ENCODE results near the gene KLF12.

DNA sequence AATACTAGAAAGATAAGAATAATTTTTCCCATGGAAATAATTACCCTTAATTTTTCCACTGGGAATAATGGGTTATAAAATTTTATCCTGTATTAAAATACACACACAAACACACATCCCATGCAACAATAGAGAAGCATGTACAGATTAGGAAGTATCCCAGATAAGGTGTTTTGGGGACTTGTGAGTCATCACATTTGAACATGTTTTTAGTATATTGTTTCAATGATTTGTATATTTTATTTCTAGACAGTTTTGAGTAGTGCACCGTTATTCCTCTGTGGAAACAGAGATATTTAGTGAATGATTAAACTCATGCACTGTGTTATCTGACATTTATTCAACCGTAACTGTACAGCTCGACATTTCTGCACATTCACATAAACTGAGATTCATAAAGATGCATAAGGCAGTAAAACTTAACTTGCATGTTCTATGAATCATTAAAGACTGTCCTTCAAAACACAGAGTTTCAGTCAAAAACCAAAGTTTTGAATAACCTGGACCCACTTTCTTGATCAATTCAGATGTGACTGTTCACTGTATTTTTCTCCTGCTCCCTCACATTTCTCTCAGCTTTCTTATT lies 30.1 kb downstream of the KLF12 start:
- TF ChIP-seq, protein P1, sequence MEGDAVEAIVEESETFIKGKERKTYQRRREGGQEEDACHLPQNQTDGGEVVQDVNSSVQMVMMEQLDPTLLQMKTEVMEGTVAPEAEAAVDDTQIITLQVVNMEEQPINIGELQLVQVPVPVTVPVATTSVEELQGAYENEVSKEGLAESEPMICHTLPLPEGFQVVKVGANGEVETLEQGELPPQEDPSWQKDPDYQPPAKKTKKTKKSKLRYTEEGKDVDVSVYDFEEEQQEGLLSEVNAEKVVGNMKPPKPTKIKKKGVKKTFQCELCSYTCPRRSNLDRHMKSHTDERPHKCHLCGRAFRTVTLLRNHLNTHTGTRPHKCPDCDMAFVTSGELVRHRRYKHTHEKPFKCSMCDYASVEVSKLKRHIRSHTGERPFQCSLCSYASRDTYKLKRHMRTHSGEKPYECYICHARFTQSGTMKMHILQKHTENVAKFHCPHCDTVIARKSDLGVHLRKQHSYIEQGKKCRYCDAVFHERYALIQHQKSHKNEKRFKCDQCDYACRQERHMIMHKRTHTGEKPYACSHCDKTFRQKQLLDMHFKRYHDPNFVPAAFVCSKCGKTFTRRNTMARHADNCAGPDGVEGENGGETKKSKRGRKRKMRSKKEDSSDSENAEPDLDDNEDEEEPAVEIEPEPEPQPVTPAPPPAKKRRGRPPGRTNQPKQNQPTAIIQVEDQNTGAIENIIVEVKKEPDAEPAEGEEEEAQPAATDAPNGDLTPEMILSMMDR (IDR thresholded peaks at IDR 0.05 in 4 of 5, conservative IDR thresholded peaks at IDR 0.05 in 1 of 5): no peak
- TF ChIP-seq POLR2A (IDR thresholded peaks at IDR 0.05): no peak

All from gastrocnemius medialis (tissue), 4 donors.